ENCODE results near the gene FAM83C.

DNA sequence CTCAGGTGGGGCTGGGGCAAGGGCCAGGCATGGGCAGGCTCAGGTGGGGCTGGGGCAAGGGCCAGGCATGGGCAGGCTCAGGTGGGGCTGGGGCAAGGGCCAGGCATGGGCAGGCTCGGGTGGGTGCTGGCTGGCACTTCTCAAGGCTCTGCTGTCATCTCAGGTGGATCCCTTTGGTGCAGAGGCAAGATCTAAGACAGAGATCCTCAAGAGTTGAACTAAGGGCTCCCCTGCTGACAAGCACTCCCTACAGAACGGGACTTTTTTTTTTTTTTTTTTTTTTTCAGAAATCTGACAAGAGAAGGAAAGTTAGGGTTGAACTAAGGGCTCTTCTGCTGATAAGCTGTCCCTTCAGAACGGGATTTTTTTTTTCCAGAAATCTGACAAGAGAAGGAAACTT is 39.2 kb downstream of the FAM83C start:
- TF ChIP-seq CTCF (conservative IDR thresholded peaks at IDR 0.05 in 1 of 2, IDR thresholded peaks at IDR 0.05 in 1 of 2; ENCODE audit: low read depth in 1 of 2, low read length in 2 of 2) (no peak), EZH2 (IDR thresholded peaks at IDR 0.05; ENCODE audit: low read length, missing control alignments) (no peak)

Measured in fibroblast of lung (primary cell).